Heart right ventricle (tissue), 16 donors: Measurements from ENCODE around the gene DOCK8. TPM values are rescaled to one million over a fixed set of nuclear protein-coding genes. Genes with fewer than 3 reads are reported as not detected.

Source experiments
- ATAC-seq, 8 donors: fragments of 200-7000 bp; cut with Tn5 transposase; one replicate each; pipeline ENCODE4 v1.9.1; 2020; ENCODE audit warnings: mild to moderate bottlenecking in 8 of 8, moderate library complexity in 8 of 8, moderate number of reproducible peaks in 1 of 8
- DNase-seq, 2 donors: peaks; one replicate each; pipeline ENCODE4 v3.0.0-alpha.2; 2020
- H3K27ac ChIP-seq, 10 donors: fragments of 200-600 bp; sonication (generic) in 2 of 10; one replicate each; pipeline versions ENCODE4 v1.5.0 to v1.8.0; 2020 to 2022; ENCODE audit warnings: mild to moderate bottlenecking in 3 of 10
- H3K27me3 ChIP-seq, 7 donors: fragments of 200-600 bp; one replicate each; pipeline ENCODE4 v1.8.0; 2021 to 2022; ENCODE audit warnings: mild to moderate bottlenecking in 2 of 7
- H3K36me3 ChIP-seq, 9 donors: fragments of 200-600 bp; sonication (generic) in 1 of 9; one replicate each; pipeline versions ENCODE4 v1.5.0 to v1.8.0; 2020 to 2022; ENCODE audit warnings: mild to moderate bottlenecking in 2 of 9
- H3K4me1 ChIP-seq, 9 donors: fragments of 200-600 bp; sonication (generic) in 1 of 9; one replicate each; pipeline versions ENCODE4 v1.5.0 to v1.8.0; 2020 to 2022; ENCODE audit warnings: mild to moderate bottlenecking in 4 of 9
- H3K4me3 ChIP-seq, 10 donors: fragments of 200-600 bp; sonication (generic) in 2 of 10; one replicate each; pipeline versions ENCODE4 v1.5.0 to v1.8.0; 2020 to 2022; ENCODE audit warnings: mild to moderate bottlenecking in 7 of 10, moderate library complexity in 2 of 10
- H3K9me3 ChIP-seq, 11 donors: fragments of 200-600 bp in 10 of 11; sonication (generic) in 2 of 11; one replicate each; pipeline versions ENCODE4 v1.5.0 to v1.8.0; 2013 to 2022; ENCODE audit warnings: mild to moderate bottlenecking in 2 of 11, control low read depth in 1 of 11, moderate library complexity in 1 of 11
- WGBS, 2 donors: extraction: QIAGEN DNeasy Blood & Tissue Kit; methylation state at CpG; one replicate each; pipeline ENCODE4 v1.1.7; 2013; ENCODE audit warnings: inconsistent platforms in 1 of 2; 5-methylcytosine and 5-hydroxymethylcytosine counted together
- intact Hi-C, 10 donors: fragments of 100-400 bp; cut with DNase I; formaldehyde crosslinking; loops; one replicate each; pipeline versions ENCODE4 v1.11.1 to v1.14.2; 2022
- polyA plus RNA-seq, 2 donors: library from polyadenylated mRNA; stranded (reverse); fragments of 200-250 nt; gene quantifications; one replicate each; pipeline ENCODE4 v1.2.3, GENCODE V29; 2013
- total RNA-seq, 10 donors: library from RNA; stranded (reverse); fragmentation: NEBNext Ultra II Directional in 3 of 10; extraction: Animal tissue kit (Norgen Biotek cat#: 25700) in 3 of 10; gene quantifications; one replicate each; pipeline versions ENCODE4 v1.2.1 to v1.2.4, GENCODE V29; 2021 to 2023
- TF ChIP-seq, protein P1 (sequence below), 9 donors: fragments of 200-600 bp; sonication (generic) in 2 of 9; IDR thresholded peaks; one replicate each; pipeline versions ENCODE4 v1.5.0 to v1.8.0; 2021 to 2022; ENCODE audit warnings: antibody characterized with exemption in 9 of 9, mild to moderate bottlenecking in 5 of 9, moderate library complexity in 1 of 9
- donor health status: Arrhythmogenic right ventricular cardiomyopathy.
- donor health status: ischemic (EF 13 %, LVEDD 7.1; RV severe dilation, severe dysfunction).
- donor health status: healthy with polysubstance abuse.
- donor health status: DM: no; HTN: yes; CAD: no.
- donor health status: DM: no; HTN: no; CAD: no.
- donor health status: ischemic (EF 25% LVEDD 6.9; RV normal size, moderate dysfunction).
- donor health status: ischemic (EF 25% LVEDD 5.7; RV mildly dilated, moderate dysfunction).
- donor health status: healthy.
- donor health status: DM: yes; HTN: yes; CAD: no.
- donor health status: Ischemic cardiomyopathy.
- donor health status: ischemic (EF 35%, LVEDD 5.7; RV mildly dilated, moderate dysfunction).
- donor health status: nonischemic (EF 11% LVEDD 7.7; RV severe dilation, severe dysfunction).
- donor health status: DM: yes; HTN: yes; CAD: no.
- donor health status: PGD.
- donor health status: ischemic (EF 29% LVEDD 5.4; RV normal size, mild dysfunction).
- donor health status: nonischemic (EF 23%, LVEDD 6.1; RV moderate dilation, normal function).

DOCK8 gene
- total and polyA plus RNA-seq, 12 donors = 0.83 to 24.3 (median 2.7) TPM

DNA sequence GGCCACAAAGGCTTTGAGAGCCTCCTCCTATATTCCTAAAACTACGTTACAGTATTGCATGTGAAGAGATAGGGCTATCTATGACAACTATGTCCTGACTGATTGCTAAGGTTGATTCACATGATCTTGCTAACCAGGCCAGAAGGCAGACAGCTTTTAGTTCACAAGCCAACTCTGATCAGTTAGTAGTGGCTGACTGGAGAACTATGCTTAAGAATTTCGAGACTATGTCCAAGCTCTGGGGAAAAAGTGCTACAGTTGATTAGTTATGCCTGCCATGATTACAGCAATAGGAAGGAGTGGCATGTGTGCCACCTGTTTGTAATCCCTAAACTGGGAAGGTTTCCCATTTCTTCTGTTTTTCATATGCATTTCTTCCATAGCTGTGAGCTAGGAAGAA, 223.4 kb downstream of the DOCK8 start:
- ATAC-seq = peak in 6 of 8 donors; percentile 13 to 36 (median 18)
- peaks cover 0 to 18% (median 12%) of the 10 kb centered on the region in 9 donors for H3K4me1 ChIP-seq
- H3K27me3 ChIP-seq = no peaks in the 10 kb centered on the region
- H3K27ac ChIP-seq = peak overlapping the region in 6 of 10 donors; percentile 1 to 70 (median 53)
- H3K4me3 ChIP-seq = no peak overlapping the region
- 37 to 38% methylated on average over 2 of the region's 2 CpGs for WGBS, 2 donors
- no peak for DNase-seq
- intact Hi-C loops = no loop called here
- no peaks in the 10 kb centered on the region for H3K9me3 ChIP-seq
- peaks cover 0 to 100% (median 0%) of the 10 kb centered on the region in 9 donors for H3K36me3 ChIP-seq
- TF ChIP-seq, protein P1, sequence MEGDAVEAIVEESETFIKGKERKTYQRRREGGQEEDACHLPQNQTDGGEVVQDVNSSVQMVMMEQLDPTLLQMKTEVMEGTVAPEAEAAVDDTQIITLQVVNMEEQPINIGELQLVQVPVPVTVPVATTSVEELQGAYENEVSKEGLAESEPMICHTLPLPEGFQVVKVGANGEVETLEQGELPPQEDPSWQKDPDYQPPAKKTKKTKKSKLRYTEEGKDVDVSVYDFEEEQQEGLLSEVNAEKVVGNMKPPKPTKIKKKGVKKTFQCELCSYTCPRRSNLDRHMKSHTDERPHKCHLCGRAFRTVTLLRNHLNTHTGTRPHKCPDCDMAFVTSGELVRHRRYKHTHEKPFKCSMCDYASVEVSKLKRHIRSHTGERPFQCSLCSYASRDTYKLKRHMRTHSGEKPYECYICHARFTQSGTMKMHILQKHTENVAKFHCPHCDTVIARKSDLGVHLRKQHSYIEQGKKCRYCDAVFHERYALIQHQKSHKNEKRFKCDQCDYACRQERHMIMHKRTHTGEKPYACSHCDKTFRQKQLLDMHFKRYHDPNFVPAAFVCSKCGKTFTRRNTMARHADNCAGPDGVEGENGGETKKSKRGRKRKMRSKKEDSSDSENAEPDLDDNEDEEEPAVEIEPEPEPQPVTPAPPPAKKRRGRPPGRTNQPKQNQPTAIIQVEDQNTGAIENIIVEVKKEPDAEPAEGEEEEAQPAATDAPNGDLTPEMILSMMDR (IDR thresholded peaks at IDR 0.05) = no peak

DNA sequence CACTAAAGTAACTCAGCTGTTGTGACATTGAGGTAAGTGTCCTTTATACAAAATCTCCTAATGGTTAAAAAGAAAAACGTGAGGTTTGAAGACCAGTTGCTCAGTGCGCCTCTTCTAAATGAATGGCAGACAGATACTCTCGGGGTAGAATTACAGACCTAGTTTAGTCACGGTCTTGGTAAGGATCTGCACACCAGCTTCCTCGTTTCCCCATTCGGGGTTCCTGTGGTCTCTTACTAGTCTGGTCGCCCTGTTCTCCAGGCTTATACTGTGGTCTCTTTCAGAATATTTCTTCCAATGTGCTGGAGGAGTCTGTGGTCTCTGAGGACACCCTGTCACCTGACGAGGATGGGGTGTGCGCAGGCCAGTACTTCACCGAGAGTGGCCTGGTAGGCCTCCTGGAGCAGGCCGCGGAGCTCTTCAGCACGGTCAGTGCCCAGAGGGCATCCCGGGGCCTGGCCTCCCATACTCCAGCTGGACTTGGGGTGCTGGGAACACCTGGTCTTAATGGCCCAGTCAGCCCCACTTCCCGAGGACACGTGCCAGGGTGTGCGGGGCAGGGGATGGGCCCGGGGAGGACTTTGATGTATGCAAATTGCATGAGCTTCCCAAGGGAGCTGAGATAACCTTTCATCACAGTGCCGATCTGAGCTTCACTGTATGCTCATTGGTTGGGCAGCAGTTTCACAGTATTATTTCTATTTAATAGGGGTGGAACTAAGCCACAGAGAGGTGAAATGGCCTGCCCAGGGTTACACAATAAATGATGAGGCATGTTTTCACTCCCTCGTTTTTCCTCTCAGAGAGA, 224.5 kb downstream of the DOCK8 start:
- intact Hi-C loops = no loop called here
- ATAC-seq = peak in 6 of 8 donors; percentile 29 to 86 (median 53)
- WGBS, 2 donors = 82 to 84% methylated on average over 20 of the region's 20 CpGs
- Histone ChIP-seq H3K9me3 (no peaks in the 10 kb centered on the region), H3K36me3 (peaks cover 0 to 100% (median 0%) of the 10 kb centered on the region in 9 donors), H3K4me1 (peaks cover 0 to 18% (median 12%) of the 10 kb centered on the region in 9 donors), H3K27ac (peak overlapping the region in 5 of 10 donors; percentile 24 to 70 (median 36)), H3K27me3 (no peaks in the 10 kb centered on the region), H3K4me3 (no peak overlapping the region)
- TF ChIP-seq, protein P1 (IDR thresholded peaks at IDR 0.05) = no peak
- peak in 1 of 2 donors; percentile 42 for DNase-seq

DNA sequence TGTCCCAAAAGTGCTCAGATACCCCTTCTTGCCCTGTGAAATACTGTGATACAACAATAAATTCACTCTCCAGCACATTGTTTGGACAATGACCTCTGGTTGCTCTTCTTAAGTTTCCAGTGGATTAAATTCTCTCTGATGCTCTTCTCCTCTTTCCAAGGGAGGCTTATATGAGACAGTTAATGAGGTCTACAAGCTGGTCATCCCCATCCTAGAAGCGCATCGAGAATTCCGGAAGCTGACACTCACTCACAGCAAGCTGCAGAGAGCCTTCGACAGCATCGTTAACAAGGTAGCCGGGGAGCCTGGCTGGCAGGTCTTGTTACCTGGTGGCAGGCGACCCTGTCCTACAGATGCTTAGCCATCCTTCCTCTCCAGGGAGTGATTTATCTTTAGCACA, 226.5 kb downstream of the DOCK8 start:
- no peak overlapping the region for H3K27ac ChIP-seq
- H3K4me3 ChIP-seq = no peak overlapping the region
- intact Hi-C loops = no loop called here
- TF ChIP-seq, protein P1 (IDR thresholded peaks at IDR 0.05) = no peak
- H3K4me1 ChIP-seq = peaks cover 0 to 26% (median 19%) of the 10 kb centered on the region in 9 donors
- H3K36me3 ChIP-seq = peaks cover 0 to 100% (median 0%) of the 10 kb centered on the region in 9 donors
- DNase-seq = no peak
- no peak for ATAC-seq
- no peaks in the 10 kb centered on the region for H3K27me3 ChIP-seq
- H3K9me3 ChIP-seq = no peaks in the 10 kb centered on the region
- 90 to 92% methylated on average over 7 of the region's 7 CpGs for WGBS, 2 donors

DNA sequence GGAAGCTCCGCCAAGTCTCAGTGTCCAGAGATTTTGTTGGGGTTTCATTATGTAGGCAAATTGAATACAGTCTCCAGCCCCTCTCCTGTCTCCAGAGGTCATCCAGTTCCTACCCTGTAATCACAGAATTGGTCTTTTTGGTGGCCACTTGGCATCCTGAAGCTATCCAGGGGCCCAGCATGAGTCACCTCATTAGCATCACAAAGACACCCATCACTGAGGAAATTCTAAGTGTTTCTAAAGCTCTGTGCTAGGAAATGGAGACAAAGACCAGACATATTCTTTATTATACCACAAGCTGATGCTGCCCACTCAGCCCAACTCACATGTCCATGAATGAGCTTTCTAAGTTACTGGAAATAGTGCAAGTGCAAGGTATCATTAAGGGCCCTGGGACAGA, 229.9 kb downstream of the DOCK8 start:
- WGBS, 2 donors = 96 to 100% methylated on average over 1 of the region's 1 CpG
- Histone ChIP-seq H3K4me3 (no peak overlapping the region), H3K27ac (no peak overlapping the region), H3K9me3 (no peaks in the 10 kb centered on the region), H3K36me3 (peaks cover 0 to 96% (median 0%) of the 10 kb centered on the region in 9 donors), H3K4me1 (peaks cover 0 to 12% (median 5%) of the 10 kb centered on the region in 9 donors), H3K27me3 (no peaks in the 10 kb centered on the region)
- TF ChIP-seq, protein P1 (IDR thresholded peaks at IDR 0.05) = no peak
- no peak for ATAC-seq
- no peak for DNase-seq
- intact Hi-C loops = no loop called here
